Measurements from ENCODE around the gene ATP1A1. TPM values are rescaled to one million over a fixed set of nuclear protein-coding genes. Genes with fewer than 3 reads are reported as not detected.
A peak's percentile ranks its signal among the peaks of the same experiment; 100 is the strongest.

Gene ATP1A1
- total RNA-seq, 1 donor from 2014 or later = 261 TPM

GRCh38 chr1:116415699-116416533, 42.9 kb downstream of the ATP1A1 start:
- no peak overlapping the region for H3K4me3 ChIP-seq (ENCODE audit: low read depth, low read length)
- DNase-seq (ENCODE audit: low read depth) = no peak
- peak; percentile 9 for TF ChIP-seq CTCF (conservative IDR thresholded peaks at IDR 0.05; ENCODE audit: low read depth, low read length)

GRCh38 chr1:116416854-116417513, 43.9 kb downstream of the ATP1A1 start:
- TF ChIP-seq CTCF (conservative IDR thresholded peaks at IDR 0.05; ENCODE audit: low read depth, low read length) = no peak
- no peak for DNase-seq (ENCODE audit: low read depth)
- no peak overlapping the region for H3K4me3 ChIP-seq (ENCODE audit: low read depth, low read length)

GRCh38 chr1:116417678-116418077, 44.6 kb downstream of the ATP1A1 start:
- peak overlapping the region; percentile 96 for H3K4me3 ChIP-seq (ENCODE audit: low read depth, low read length)
- no peak for TF ChIP-seq CTCF (conservative IDR thresholded peaks at IDR 0.05; ENCODE audit: low read depth, low read length)
- no peak for DNase-seq (ENCODE audit: low read depth)

GRCh38 chr1:116418091-116418830, 45.2 kb downstream of the ATP1A1 start:
- no peak for TF ChIP-seq CTCF (conservative IDR thresholded peaks at IDR 0.05; ENCODE audit: low read depth, low read length)
- no peak for DNase-seq (ENCODE audit: low read depth)
- peak overlapping the region; percentile 96 for H3K4me3 ChIP-seq (ENCODE audit: low read depth, low read length)

GRCh38 chr1:116420417-116421200, 47.6 kb downstream of the ATP1A1 start:
- H3K4me3 ChIP-seq (ENCODE audit: low read depth, low read length) = no peak overlapping the region
- DNase-seq (ENCODE audit: low read depth) = no peak
- no peak for TF ChIP-seq CTCF (conservative IDR thresholded peaks at IDR 0.05; ENCODE audit: low read depth, low read length)

GRCh38 chr1:116424438-116424837, 51.4 kb downstream of the ATP1A1 start:
- no peak for DNase-seq (ENCODE audit: low read depth)
- TF ChIP-seq CTCF (conservative IDR thresholded peaks at IDR 0.05; ENCODE audit: low read depth, low read length) = no peak
- H3K4me3 ChIP-seq (ENCODE audit: low read depth, low read length) = no peak overlapping the region

Data from epithelial cell of proximal tubule (primary cell).